ENCODE results near the gene DOCK2. TPM values are rescaled to one million over a fixed set of nuclear protein-coding genes. Genes with fewer than 3 reads are reported as not detected.

DOCK2 gene
- polyA plus RNA-seq, 1 of the 3 experiments (the other 2 are of a cell fraction): 3.8 TPM

- Histone ChIP-seq H3K36me3 (replicated peaks in 1 of 2; ENCODE audit: control insufficient read depth in 1 of 2, insufficient read depth in 2 of 2, low read length in 1 of 2) (no peaks in the 10 kb centered on the region), H3F3A (replicated peaks; ENCODE audit: insufficient read depth) (peaks cover 20% of the 10 kb centered on the region), H2AFZ (ENCODE audit: low read depth) (0 out of 2 replicates have a peak overlapping the region, but pooled peaks have one; percentile 42), H3K27me3 (ENCODE audit: insufficient read depth) (no peaks in the 10 kb centered on the region), H3K79me2 (ENCODE audit: insufficient read depth) (no peaks in the 10 kb centered on the region), H3K9me3 (no peaks in the 10 kb centered on the region), H3K4me3 (ENCODE audit: low read depth in 2 of 2, low read length in 1 of 2) (no peak overlapping the region), H3K4me2 (peak overlapping the region; percentile 25; the same call in 1 of the 2 replicates), H4K20me1 (ENCODE audit: insufficient read depth) (no peaks in the 10 kb centered on the region), H3K27ac (ENCODE audit: low read depth in 2 of 2, low read length in 1 of 2) (peak overlapping the region in 1 of 2 experiments; percentile 79; a peak in 2 of 4 replicates), H3K9me2 (no peaks in the 10 kb centered on the region), H3K4me1 (ENCODE audit: control insufficient read depth in 1 of 2, insufficient read depth in 2 of 2, low read depth in 1 of 2, low read length in 1 of 2) (peaks cover 0 to 24% of the 10 kb centered on the region in 2 experiments; a peak in 3 of 4 replicates), H3K9ac (peak overlapping the region; percentile 23; the same call in 1 of the 2 replicates)
- no peak for DNase-seq
- ChIA-PET POLR2A (no interaction called here), CTCF (interaction anchor here (1.1 to 1.4 kb wide), 3 partner anchors 10 to 510 kb away, joined by 3 to 6 read pairs (median 3); no protein-coding TSS in a partner anchor)
- TF ChIP-seq FOSL2 (IDR thresholded peaks at IDR 0.05; ENCODE audit: borderline replicate concordance, low read depth) (no peak), POLR2AphosphoS5 (IDR thresholded peaks at IDR 0.05; ENCODE audit: low read depth, low read length) (no peak), TEAD4 (IDR thresholded peaks at IDR 0.05; ENCODE audit: borderline replicate concordance, insufficient read depth) (no peak), EZH2phosphoT487 (IDR thresholded peaks at IDR 0.05; ENCODE audit: borderline replicate concordance, low read depth) (no peak), GABPA (IDR thresholded peaks at IDR 0.05; ENCODE audit: low read depth) (no peak), USF2 (IDR thresholded peaks at IDR 0.05; ENCODE audit: borderline replicate concordance, low read depth, low read length) (no peak), USF1 (IDR thresholded peaks at IDR 0.05; ENCODE audit: borderline replicate concordance, low read depth) (no peak), CHD2 (IDR thresholded peaks at IDR 0.05; ENCODE audit: low read length, partially characterized antibody) (no peak), FOXM1 (IDR thresholded peaks at IDR 0.05; ENCODE audit: low read depth) (no peak), MXI1 (IDR thresholded peaks at IDR 0.05; ENCODE audit: low read depth, low read length) (no peak), TAF1 (IDR thresholded peaks at IDR 0.05; ENCODE audit: borderline replicate concordance, low read depth, low read length) (no peak), ZBTB33 (IDR thresholded peaks at IDR 0.05; ENCODE audit: borderline replicate concordance, low read depth) (no peak), PBX3 (IDR thresholded peaks at IDR 0.05) (no peak), IRF3 (IDR thresholded peaks at IDR 0.05; ENCODE audit: low read depth, low read length) (no peak), RCOR1 (IDR thresholded peaks at IDR 0.05; ENCODE audit: low read length) (no peak)
- WGBS (ENCODE audit: low lambda C conversion rate): 94% methylated on average over 1 of the region's 1 CpG
Measured at GRCh38 chr5:169706071-169706470, 69.0 kb downstream of the DOCK2 start.

Data from SK-N-SH (cell line).